Dermis microvascular lymphatic vessel endothelial cell (primary cell): ENCODE results near the gene NEK11. TPM values are rescaled to one million over a fixed set of nuclear protein-coding genes. Genes with fewer than 3 reads are reported as not detected.

Experiments
- DNase-seq, 2 donors: peaks; one replicate each; pipeline versions ENCODE4 v3.0.0 to v3.0.0-alpha.2; 2010; ENCODE audit warnings: low read depth in 2 of 2
- total RNA-seq: library from RNA; depleted of rRNA; stranded (reverse); fragments of >200 nt; gene quantifications from 2 replicates; pipeline ENCODE4 v1.2.1, GENCODE V29; 2014

The NEK11 gene
- 1.7 and 2.3 TPM in 2 replicates for total RNA-seq

GRCh38 chr3:131026321-131027151 is at the start of gene NEK11, which contains the start of gene ASTE1:
NEK11 (plus strand) TSS chr3:131026877; CDS start chr3:131029709, 2,832 bp downstream.
ASTE1 (minus strand) TSS chr3:131026825; CDS start chr3:131025306, 1,519 bp downstream.
- peak; percentile 62 to 81 for DNase-seq

- no peak for DNase-seq
Observed at GRCh38 chr3:130979117-130979516, 47.6 kb upstream of the NEK11 start.

- DNase-seq = no peak
Observed at GRCh38 chr3:130981469-130981868, 45.2 kb upstream of the NEK11 start.

GRCh38 chr3:130990282-130990681 is 36.4 kb upstream of the NEK11 start:
- no peak for DNase-seq

- no peak for DNase-seq
Observed at GRCh38 chr3:130991126-130991525, 35.6 kb upstream of the NEK11 start.

- no peak for DNase-seq
Observed at GRCh38 chr3:130992344-130992743, 34.3 kb upstream of the NEK11 start.

- no peak for DNase-seq
Observed at GRCh38 chr3:130997289-130997688, 29.4 kb upstream of the NEK11 start.

GRCh38 chr3:131001071-131001470 is 25.6 kb upstream of the NEK11 start:
- DNase-seq = no peak

GRCh38 chr3:131004603-131005002 is 22.1 kb upstream of the NEK11 start:
- DNase-seq = no peak

- DNase-seq = no peak
Observed at GRCh38 chr3:131007256-131007655, 19.4 kb upstream of the NEK11 start.

GRCh38 chr3:131007782-131008181 is 18.9 kb upstream of the NEK11 start:
- no peak for DNase-seq

GRCh38 chr3:131008326-131008725 is 18.4 kb upstream of the NEK11 start:
- no peak for DNase-seq

- no peak for DNase-seq
Observed at GRCh38 chr3:131009698-131010097, 17.0 kb upstream of the NEK11 start.

- DNase-seq = no peak
Observed at GRCh38 chr3:131018970-131019369, 7.7 kb upstream of the NEK11 start.

- no peak for DNase-seq
Observed at GRCh38 chr3:131020122-131020693, 6.5 kb upstream of the NEK11 start.

GRCh38 chr3:131025539-131025938 is 1.1 kb upstream of the NEK11 start:
- no peak for DNase-seq

- DNase-seq = no peak
Observed at GRCh38 chr3:131028844-131029243, 2.2 kb downstream of the NEK11 start.

GRCh38 chr3:131031660-131032059 is 5.0 kb downstream of the NEK11 start:
- no peak for DNase-seq

GRCh38 chr3:131033480-131034080 is 6.9 kb downstream of the NEK11 start:
- peak in 1 of 2 donors; percentile 44 for DNase-seq

GRCh38 chr3:131036200-131036816 is 9.6 kb downstream of the NEK11 start:
- DNase-seq = peak in 1 of 2 donors; percentile 2

- no peak for DNase-seq
Observed at GRCh38 chr3:131036986-131037385, 10.3 kb downstream of the NEK11 start.

- DNase-seq = no peak
Observed at GRCh38 chr3:131038326-131038725, 11.6 kb downstream of the NEK11 start.
